Adrenal gland (tissue), 12 donors: Measurements from ENCODE around the gene GSTT2B. TPM values are rescaled to one million over a fixed set of nuclear protein-coding genes. Genes with fewer than 3 reads are reported as not detected.
A peak's percentile ranks its signal among the peaks of the same experiment; 100 is the strongest.
"Not testable (repeated sequence)": the region's sequence is repeated elsewhere in the genome, so short reads cannot be mapped to it uniquely, and the experiment has no call there.

Experiments
- DNase-seq, 7 donors: peaks; one replicate each; pipeline ENCODE4 v3.0.0-alpha.2; 2019 to 2020
- H3K27ac ChIP-seq, 5 donors: fragments of 200-600 bp; sonication (generic) in 4 of 5; 1 replicate in 3 of 5; 2 replicates in 2 of 5; pipeline versions ENCODE4 v1.5.1 to v1.8.0; 2016 to 2020; ENCODE audit warnings: mild to moderate bottlenecking in 1 of 5
- H3K27me3 ChIP-seq: fragments of 200-600 bp; 2 replicates; pipeline ENCODE4 v1.8.0; 2021
- H3K36me3 ChIP-seq, 2 donors: fragments of 200-600 bp; replicated peaks in 1 of 2; 1 replicate in 1 of 2; 2 replicates in 1 of 2; pipeline versions ENCODE4 v1.5.1 to v1.8.0; 2018 to 2022
- H3K4me1 ChIP-seq, 2 donors: fragments of 200-600 bp; replicated peaks in 1 of 2; 1 replicate in 1 of 2; 2 replicates in 1 of 2; pipeline versions ENCODE4 v1.5.1 to v1.8.0; 2018 to 2021
- H3K4me3 ChIP-seq, 4 donors: fragments of 200-600 bp; sonication (generic) in 3 of 4; one replicate each; pipeline ENCODE4 v1.5.1; 2016 to 2018
- H3K9me3 ChIP-seq, 3 donors: fragments of 200-600 bp; sonication (generic) in 1 of 3; replicated peaks in 1 of 3; 1 replicate in 2 of 3; 2 replicates in 1 of 3; pipeline versions ENCODE4 v1.5.1 to v1.8.0; 2016 to 2021
- WGBS, 4 donors: extraction: QIAGEN DNeasy Blood & Tissue Kit in 2 of 4; methylation state at CpG; one replicate each; pipeline versions ENCODE4 v1.1.5 to v1.1.7; 2013 to 2017; 5-methylcytosine and 5-hydroxymethylcytosine counted together
- intact Hi-C, 2 donors: fragments of 100-400 bp; cut with DNase I; formaldehyde crosslinking; loops; one replicate each; pipeline versions ENCODE4 v1.14.1 to v1.15.0; 2022 to 2023
- polyA plus RNA-seq, 3 donors: library from polyadenylated mRNA; stranded (reverse); fragments of 200-250 nt in 2 of 3; fragments of 350-450 nt in 1 of 3; fragmentation: Illumina TruSeq in 1 of 3; extraction: RNeasy Lipid Tissue Mini Kit (QIAGEN cat#74804) in 1 of 3; gene quantifications; one replicate each; pipeline ENCODE4 v1.2.3, GENCODE V29; 2013 to 2014
- total RNA-seq, 9 donors: library from RNA; depleted of rRNA in 4 of 9; stranded (reverse); fragments of >200 nt in 4 of 9; fragments of 120-200 nt in 1 of 9; fragmentation: NEBNext Ultra II Directional in 1 of 9; extraction: Animal tissue kit (Norgen Biotek cat#: 25700) in 1 of 9; gene quantifications; one replicate each; pipeline versions ENCODE4 v1.1.0 to v1.2.4, GENCODE V29; 2013 to 2023
- TF ChIP-seq, protein P1 (sequence below), 6 experiments: fragments of 450-650 bp in 4 of 6; fragments of 200-600 bp in 2 of 6; sonication (generic) in 1 of 6; IDR thresholded peaks; 1 replicate in 5 of 6; 2 replicates in 1 of 6; pipeline versions ENCODE4 v1.5.1 to v1.8.0; 2016 to 2021; ENCODE audit warnings: antibody characterized with exemption in 6 of 6, mild to moderate bottlenecking in 2 of 6, moderate library complexity in 1 of 6
- donor health status: healthy with polysubstance abuse.
- donor health status: Bipolar disorder and iron deficiency.
- donor health status: DM: yes; HTN: yes; CAD: no.
- donor health status: DM: no; HTN: no; CAD: no.
- donor health status: DM: no; HTN: no; CAD: no.
- donor health status: DM: yes; HTN: yes; CAD: no.

GSTT2B gene
- total and polyA plus RNA-seq, 12 donors, result 3.6 to 169 (median 49.0) TPM

DNA sequence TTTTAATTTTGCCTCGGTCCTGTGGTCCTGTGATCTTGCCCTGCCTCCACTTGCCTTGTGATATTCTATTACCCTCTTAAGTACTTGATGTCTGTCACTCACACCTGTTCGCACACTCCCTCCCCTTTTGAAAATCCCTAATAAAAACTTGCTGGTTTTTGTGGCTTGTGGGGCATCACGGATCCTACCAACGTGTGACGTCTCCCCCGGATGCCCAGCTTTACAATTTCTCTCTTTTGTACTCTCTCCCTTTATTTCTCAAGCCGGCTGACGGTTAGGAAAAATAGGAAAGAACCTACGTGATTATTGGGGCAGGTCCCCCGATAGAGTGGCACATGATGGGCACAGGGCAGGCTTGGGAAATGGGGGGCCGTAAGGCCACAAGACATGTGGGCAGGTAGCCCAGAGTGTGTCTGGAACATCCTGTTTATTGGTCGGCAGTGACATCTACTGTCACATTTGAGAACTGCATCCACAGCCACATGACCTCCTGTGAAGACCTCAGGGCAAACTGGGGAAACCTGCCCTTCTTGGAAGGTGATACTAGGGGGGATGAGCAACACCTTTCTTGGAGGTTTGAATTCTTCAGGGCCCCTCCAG is 4.6 kb downstream of the GSTT2B start:
- not testable (repeated sequence) for H3K4me3 ChIP-seq, H3K4me1 ChIP-seq, H3K36me3 ChIP-seq, H3K27me3 ChIP-seq, H3K27ac ChIP-seq, H3K9me3 ChIP-seq
- TF ChIP-seq, protein P1, sequence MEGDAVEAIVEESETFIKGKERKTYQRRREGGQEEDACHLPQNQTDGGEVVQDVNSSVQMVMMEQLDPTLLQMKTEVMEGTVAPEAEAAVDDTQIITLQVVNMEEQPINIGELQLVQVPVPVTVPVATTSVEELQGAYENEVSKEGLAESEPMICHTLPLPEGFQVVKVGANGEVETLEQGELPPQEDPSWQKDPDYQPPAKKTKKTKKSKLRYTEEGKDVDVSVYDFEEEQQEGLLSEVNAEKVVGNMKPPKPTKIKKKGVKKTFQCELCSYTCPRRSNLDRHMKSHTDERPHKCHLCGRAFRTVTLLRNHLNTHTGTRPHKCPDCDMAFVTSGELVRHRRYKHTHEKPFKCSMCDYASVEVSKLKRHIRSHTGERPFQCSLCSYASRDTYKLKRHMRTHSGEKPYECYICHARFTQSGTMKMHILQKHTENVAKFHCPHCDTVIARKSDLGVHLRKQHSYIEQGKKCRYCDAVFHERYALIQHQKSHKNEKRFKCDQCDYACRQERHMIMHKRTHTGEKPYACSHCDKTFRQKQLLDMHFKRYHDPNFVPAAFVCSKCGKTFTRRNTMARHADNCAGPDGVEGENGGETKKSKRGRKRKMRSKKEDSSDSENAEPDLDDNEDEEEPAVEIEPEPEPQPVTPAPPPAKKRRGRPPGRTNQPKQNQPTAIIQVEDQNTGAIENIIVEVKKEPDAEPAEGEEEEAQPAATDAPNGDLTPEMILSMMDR (IDR thresholded peaks at IDR 0.05), result peak; percentile 67 to 96 (median 88)
- intact Hi-C loops, result loop anchor here (10.0 kb wide), 2 partner anchors 92 to 218 kb away; no protein-coding TSS in a partner anchor
- peak; percentile 57 to 92 (median 84) for DNase-seq
- 17 to 23% (median 21%) methylated on average over 12 of the region's 12 CpGs for WGBS, 4 donors

- H3K27me3 ChIP-seq, DNase-seq, H3K4me3 ChIP-seq, H3K36me3 ChIP-seq, H3K4me1 ChIP-seq, H3K9me3 ChIP-seq, H3K27ac ChIP-seq: not testable (repeated sequence)
- 52 to 70% (median 66%) methylated on average over 3 to 7 of the region's 8 CpGs for WGBS, 4 donors
- intact Hi-C loops, result loop anchor here (10.0 kb wide), 2 partner anchors 91 to 219 kb away; no protein-coding TSS in a partner anchor
Observed at GRCh38 chr22:23955886-23956285, 5.1 kb downstream of the GSTT2B start.

- H3K4me1 ChIP-seq, H3K27me3 ChIP-seq, H3K36me3 ChIP-seq, H3K27ac ChIP-seq, H3K9me3 ChIP-seq, H3K4me3 ChIP-seq: not testable (repeated sequence)
- DNase-seq, result peak in 1 of 7 donors; percentile 14
- intact Hi-C loops, result loop anchor here (10.0 kb wide), 2 partner anchors 90 to 220 kb away; no protein-coding TSS in a partner anchor
- 73 to 94% (median 83%) methylated on average over 3 to 6 of the region's 6 CpGs for WGBS, 4 donors
Observed at GRCh38 chr22:23954991-23955305, 6.0 kb downstream of the GSTT2B start.

DNA sequence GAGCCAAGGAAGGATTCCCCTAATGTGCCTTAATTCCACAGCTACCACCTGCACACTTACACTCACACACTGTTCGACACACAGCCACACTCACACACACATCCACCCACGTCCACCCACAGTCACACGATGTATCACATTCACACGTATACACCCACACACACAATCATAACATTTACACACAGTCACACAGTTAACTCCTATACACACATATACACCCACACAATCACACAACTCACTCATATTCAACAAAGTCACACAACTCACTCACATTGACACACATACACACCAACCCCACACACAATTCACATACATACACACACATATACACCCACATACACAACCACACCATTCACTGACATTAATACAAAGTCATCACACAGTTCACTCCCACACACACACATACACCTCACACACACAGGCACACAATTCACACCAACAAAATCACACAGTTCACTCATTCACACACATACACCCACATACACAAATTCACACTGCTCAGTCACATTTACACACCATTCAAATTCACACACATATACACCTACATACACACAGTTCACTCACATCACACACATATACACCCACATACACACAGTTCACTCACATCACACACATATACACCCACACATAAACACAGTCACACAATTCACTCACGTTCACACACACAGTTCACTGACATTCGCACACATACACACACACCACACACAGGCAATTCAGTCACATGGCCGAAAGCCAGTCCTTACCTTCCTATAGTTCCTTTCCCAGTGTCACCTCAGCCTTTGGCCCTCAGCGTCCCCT is 6.6 kb downstream of the GSTT2B start:
- H3K9me3 ChIP-seq, H3K4me3 ChIP-seq, H3K27ac ChIP-seq, H3K4me1 ChIP-seq, DNase-seq, H3K27me3 ChIP-seq, H3K36me3 ChIP-seq: not testable (repeated sequence)
- intact Hi-C loops, result loop anchor here (10.0 kb wide), 2 partner anchors 90 to 220 kb away; no protein-coding TSS in a partner anchor
- WGBS, 4 donors, result 69 to 83% (median 75%) methylated on average over 8 of the region's 8 CpGs

- whole genome bisulfite sequencing, 4 donors, result 74 to 89% (median 79%) methylated on average over 3 to 4 of the region's 4 CpGs
- H3K4me1 ChIP-seq, H3K9me3 ChIP-seq, H3K27me3 ChIP-seq, H3K36me3 ChIP-seq, H3K27ac ChIP-seq, H3K4me3 ChIP-seq: not testable (repeated sequence)
- DNase-seq, result peak in 1 of 7 donors; percentile 15
- intact Hi-C loops, result loop anchor here (10.0 kb wide), 2 partner anchors 89 to 221 kb away; no protein-coding TSS in a partner anchor
Observed at GRCh38 chr22:23953485-23953884, 7.5 kb downstream of the GSTT2B start.

- 66 to 78% (median 73%) methylated on average over 10 to 11 of the region's 11 CpGs for WGBS, 4 donors
- intact Hi-C loops, result loop anchor here (10.0 kb wide), 2 partner anchors 88 to 222 kb away; no protein-coding TSS in a partner anchor
Observed at GRCh38 chr22:23952794-23953405, 8.1 kb downstream of the GSTT2B start.

GRCh38 chr22:23951383-23951782 is 9.6 kb downstream of the GSTT2B start:
- intact Hi-C loops, result loop anchor here (10.0 kb wide), 2 partner anchors 87 to 223 kb away; no protein-coding TSS in a partner anchor
- 42 to 53% (median 43%) methylated on average over 1 to 2 of the region's 2 CpGs for WGBS, 4 donors
- H3K27ac ChIP-seq, result peak overlapping the region in 1 of 5 donors; percentile 14
- H3K36me3 ChIP-seq, H3K4me3 ChIP-seq, H3K4me1 ChIP-seq, H3K9me3 ChIP-seq, H3K27me3 ChIP-seq: not testable (repeated sequence)
- DNase-seq, result peak; percentile 46 to 76 (median 74)

More at GRCh38 chr22:23952794-23953405, 8.1 kb downstream of the GSTT2B start:
- not testable (repeated sequence) for H3K9me3 ChIP-seq, H3K4me3 ChIP-seq, H3K36me3 ChIP-seq, H3K4me1 ChIP-seq, H3K27me3 ChIP-seq, H3K27ac ChIP-seq
- DNase-seq, result peak in 1 of 7 donors; percentile 22

DNA sequence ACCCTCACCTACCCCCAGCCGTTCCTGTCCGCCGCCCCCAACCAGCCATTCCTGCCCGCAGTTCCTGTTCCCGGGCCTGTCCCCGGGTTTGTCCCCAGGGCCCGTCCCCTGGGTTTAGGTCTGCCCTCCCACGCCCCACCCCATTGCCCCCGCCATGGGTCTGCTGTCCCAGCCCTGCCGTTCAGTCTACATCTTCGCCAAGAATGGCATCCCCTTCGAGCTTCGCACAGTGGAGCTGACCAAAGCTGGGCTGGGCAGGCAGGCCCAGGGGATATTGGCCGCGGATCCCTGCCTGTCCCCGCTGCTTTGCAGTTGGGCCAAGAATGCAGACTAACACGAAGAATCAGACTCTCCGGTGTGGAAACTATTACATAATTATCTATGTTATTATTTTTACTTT is 11.2 kb downstream of the GSTT2B start:
- whole genome bisulfite sequencing, 4 donors, result 87 to 89% (median 89%) methylated on average over 15 to 18 of the region's 18 CpGs
- peak in 1 of 7 donors; percentile 6 for DNase-seq
- not testable (repeated sequence) for H3K9me3 ChIP-seq, H3K4me1 ChIP-seq, H3K27me3 ChIP-seq, H3K4me3 ChIP-seq, H3K27ac ChIP-seq, H3K36me3 ChIP-seq
- intact Hi-C loops, result loop anchor here (10.0 kb wide), 2 partner anchors 85 to 225 kb away; no protein-coding TSS in a partner anchor

GRCh38 chr22:23947391-23947790 is 13.6 kb downstream of the GSTT2B start:
- H3K27ac ChIP-seq, intact Hi-C loops, DNase-seq: not testable (repeated sequence)

More at GRCh38 chr22:23947391-23947790, 13.6 kb downstream of the GSTT2B start:
- not testable (repeated sequence) for H3K4me1 ChIP-seq, H3K36me3 ChIP-seq, H3K4me3 ChIP-seq, H3K27me3 ChIP-seq, H3K9me3 ChIP-seq
- WGBS, 4 donors, result 0 to 83% methylated on average over 1 to 3 of the region's 3 CpGs; no CpG with 5 or more reads in 2 of the 4 donors
